ENCODE results near the gene PPP1R2B.

PPP1R2B gene

DNA sequence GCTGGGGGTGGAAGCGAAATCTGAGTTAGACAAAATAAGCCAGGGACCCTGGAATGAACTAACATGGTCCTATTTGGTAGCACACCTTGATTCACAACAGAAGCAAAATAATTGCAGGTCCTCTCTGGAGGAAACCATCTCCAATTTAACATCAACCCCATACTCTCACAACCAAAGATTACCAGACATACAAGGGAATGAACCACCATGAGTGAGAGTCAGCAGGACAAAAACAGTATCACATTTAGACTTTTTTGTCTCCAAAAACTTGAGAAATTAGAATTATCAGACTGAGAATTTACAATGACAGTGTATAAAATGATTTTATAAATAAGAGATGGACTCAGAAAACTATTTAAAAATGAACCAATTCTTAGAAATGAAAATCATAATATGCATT is 21.1 kb downstream of the PPP1R2B start:
- H3K4me3 ChIP-seq (ENCODE audit: low read depth, low read length), result no peak overlapping the region

GRCh38 chr5:156879665-156880285 is 29.7 kb downstream of the PPP1R2B start:
- H3K4me3 ChIP-seq (ENCODE audit: low read depth, low read length), result no peak overlapping the region

GRCh38 chr5:156883316-156883875 is 33.3 kb downstream of the PPP1R2B start:
- no peak overlapping the region for H3K4me3 ChIP-seq (ENCODE audit: low read depth, low read length)

GRCh38 chr5:156888520-156888919 is 38.4 kb downstream of the PPP1R2B start:
- H3K4me3 ChIP-seq (ENCODE audit: low read depth, low read length), result no peak overlapping the region

GRCh38 chr5:156892223-156892622 is 42.1 kb downstream of the PPP1R2B start:
- H3K4me3 ChIP-seq (ENCODE audit: low read depth, low read length), result no peak overlapping the region

GRCh38 chr5:156892864-156893263 is 42.8 kb downstream of the PPP1R2B start:
- H3K4me3 ChIP-seq (ENCODE audit: low read depth, low read length), result no peak overlapping the region

GRCh38 chr5:156893517-156893916 is 43.4 kb downstream of the PPP1R2B start:
- no peak overlapping the region for H3K4me3 ChIP-seq (ENCODE audit: low read depth, low read length)

- no peak overlapping the region for H3K4me3 ChIP-seq (ENCODE audit: low read depth, low read length)
These were observed 46.5 kb downstream of the PPP1R2B start for GRCh38 chr5:156896546-156896945.
